Stomach (tissue), 4 donors: Measurements from ENCODE around the gene NACA2.

Source experiments
- EP300 ChIP-seq: sonication (generic); formaldehyde crosslinking; IDR thresholded peaks from one replicate; pipeline ENCODE4 v1.6.1; 2017; ENCODE audit warnings: antibody characterized with exemption
- POLR2A ChIP-seq, 4 donors: fragments of 450-650 bp; IDR thresholded peaks; one replicate each; pipeline ENCODE4 v1.6.1; 2016; ENCODE audit warnings: antibody characterized with exemption in 4 of 4, control low read depth in 2 of 4, mild to moderate bottlenecking in 1 of 4, moderate library complexity in 1 of 4
- POLR2AphosphoS5 ChIP-seq, 3 donors: sonication (generic); formaldehyde crosslinking; IDR thresholded peaks; one replicate each; pipeline ENCODE4 v1.6.1; 2016; ENCODE audit warnings: antibody characterized with exemption in 3 of 3
- TF ChIP-seq, protein P1 (sequence below), 7 experiments: fragments of 450-650 bp in 4 of 7; fragments of 200-600 bp in 3 of 7; sonication (generic) in 3 of 7; IDR thresholded peaks; one replicate each; pipeline ENCODE4 v1.5.1; 2016 to 2019; ENCODE audit warnings: antibody characterized with exemption in 7 of 7, control low read depth in 2 of 7, mild to moderate bottlenecking in 1 of 7

DNA sequence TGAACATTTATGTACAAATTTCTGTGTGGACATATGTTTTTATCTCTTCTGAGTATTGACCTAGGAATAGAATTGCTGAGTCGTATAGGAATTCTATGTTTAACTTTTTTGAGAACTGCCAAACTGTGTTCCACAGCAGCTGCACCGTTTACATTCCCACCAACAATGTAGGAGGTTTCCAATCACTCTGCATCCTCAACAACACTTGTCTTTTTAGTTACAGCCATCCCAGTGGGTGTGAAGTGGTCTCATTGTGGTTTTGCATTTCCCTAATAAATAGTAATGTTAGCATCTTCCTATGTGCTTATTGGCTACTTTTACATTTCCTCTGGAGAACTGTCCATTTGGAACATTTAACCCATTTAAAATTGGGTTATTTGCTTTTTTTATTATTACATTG, 36.6 kb upstream of the NACA2 start:
- TF ChIP-seq, protein P1, sequence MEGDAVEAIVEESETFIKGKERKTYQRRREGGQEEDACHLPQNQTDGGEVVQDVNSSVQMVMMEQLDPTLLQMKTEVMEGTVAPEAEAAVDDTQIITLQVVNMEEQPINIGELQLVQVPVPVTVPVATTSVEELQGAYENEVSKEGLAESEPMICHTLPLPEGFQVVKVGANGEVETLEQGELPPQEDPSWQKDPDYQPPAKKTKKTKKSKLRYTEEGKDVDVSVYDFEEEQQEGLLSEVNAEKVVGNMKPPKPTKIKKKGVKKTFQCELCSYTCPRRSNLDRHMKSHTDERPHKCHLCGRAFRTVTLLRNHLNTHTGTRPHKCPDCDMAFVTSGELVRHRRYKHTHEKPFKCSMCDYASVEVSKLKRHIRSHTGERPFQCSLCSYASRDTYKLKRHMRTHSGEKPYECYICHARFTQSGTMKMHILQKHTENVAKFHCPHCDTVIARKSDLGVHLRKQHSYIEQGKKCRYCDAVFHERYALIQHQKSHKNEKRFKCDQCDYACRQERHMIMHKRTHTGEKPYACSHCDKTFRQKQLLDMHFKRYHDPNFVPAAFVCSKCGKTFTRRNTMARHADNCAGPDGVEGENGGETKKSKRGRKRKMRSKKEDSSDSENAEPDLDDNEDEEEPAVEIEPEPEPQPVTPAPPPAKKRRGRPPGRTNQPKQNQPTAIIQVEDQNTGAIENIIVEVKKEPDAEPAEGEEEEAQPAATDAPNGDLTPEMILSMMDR (IDR thresholded peaks at IDR 0.05), result no peak
- TF ChIP-seq POLR2A (IDR thresholded peaks at IDR 0.05) (no peak), EP300 (no peak), POLR2AphosphoS5 (IDR thresholded peaks at IDR 0.05) (no peak)
